GM12865 (cell line): Measurements from ENCODE around the gene C1QTNF4.
A peak's percentile ranks its signal among the peaks of the same experiment; 100 is the strongest.

Experiments
- DNase-seq: peaks from one replicate; pipeline ENCODE4 v3.0.0; 2010; ENCODE audit warnings: low read depth
- H3K4me3 ChIP-seq: 2 replicates; pipeline ENCODE4 v1.5.1; 2011; ENCODE audit warnings: mild to moderate bottlenecking, low read depth, low read length, control low read depth
- TF ChIP-seq, protein P1 (sequence below): IDR thresholded peaks from 2 replicates; pipeline ENCODE4 v1.5.1; 2011; ENCODE audit warnings: low read length, control low read depth, low read depth, inconsistent platforms; ENCODE audit not compliant: insufficient read depth; ENCODE audit errors: missing control alignments

The C1QTNF4 gene

DNA sequence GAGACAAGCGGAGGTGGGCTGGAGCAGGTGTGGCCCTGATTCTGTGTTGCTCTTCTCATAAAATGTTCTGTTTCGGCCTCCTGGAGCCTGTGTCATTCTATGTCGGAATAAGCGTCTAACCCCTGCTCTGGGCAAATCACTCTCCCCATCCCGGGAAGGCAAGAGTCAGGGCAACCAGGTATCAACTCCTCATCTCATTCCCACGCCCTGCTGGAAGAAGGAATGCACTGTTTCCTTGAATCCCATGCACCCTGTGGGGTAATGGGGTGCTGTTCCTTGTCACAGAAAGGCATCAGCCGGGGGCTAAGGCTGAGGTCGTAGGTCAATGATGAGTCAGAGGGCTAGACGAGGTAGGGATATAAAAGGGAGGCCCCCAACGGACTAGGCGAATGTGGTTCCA, 5.1 kb downstream of the C1QTNF4 start:
- TF ChIP-seq, protein P1, sequence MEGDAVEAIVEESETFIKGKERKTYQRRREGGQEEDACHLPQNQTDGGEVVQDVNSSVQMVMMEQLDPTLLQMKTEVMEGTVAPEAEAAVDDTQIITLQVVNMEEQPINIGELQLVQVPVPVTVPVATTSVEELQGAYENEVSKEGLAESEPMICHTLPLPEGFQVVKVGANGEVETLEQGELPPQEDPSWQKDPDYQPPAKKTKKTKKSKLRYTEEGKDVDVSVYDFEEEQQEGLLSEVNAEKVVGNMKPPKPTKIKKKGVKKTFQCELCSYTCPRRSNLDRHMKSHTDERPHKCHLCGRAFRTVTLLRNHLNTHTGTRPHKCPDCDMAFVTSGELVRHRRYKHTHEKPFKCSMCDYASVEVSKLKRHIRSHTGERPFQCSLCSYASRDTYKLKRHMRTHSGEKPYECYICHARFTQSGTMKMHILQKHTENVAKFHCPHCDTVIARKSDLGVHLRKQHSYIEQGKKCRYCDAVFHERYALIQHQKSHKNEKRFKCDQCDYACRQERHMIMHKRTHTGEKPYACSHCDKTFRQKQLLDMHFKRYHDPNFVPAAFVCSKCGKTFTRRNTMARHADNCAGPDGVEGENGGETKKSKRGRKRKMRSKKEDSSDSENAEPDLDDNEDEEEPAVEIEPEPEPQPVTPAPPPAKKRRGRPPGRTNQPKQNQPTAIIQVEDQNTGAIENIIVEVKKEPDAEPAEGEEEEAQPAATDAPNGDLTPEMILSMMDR = no peak
- no peak for DNase-seq
- no peak overlapping the region for H3K4me3 ChIP-seq

DNA sequence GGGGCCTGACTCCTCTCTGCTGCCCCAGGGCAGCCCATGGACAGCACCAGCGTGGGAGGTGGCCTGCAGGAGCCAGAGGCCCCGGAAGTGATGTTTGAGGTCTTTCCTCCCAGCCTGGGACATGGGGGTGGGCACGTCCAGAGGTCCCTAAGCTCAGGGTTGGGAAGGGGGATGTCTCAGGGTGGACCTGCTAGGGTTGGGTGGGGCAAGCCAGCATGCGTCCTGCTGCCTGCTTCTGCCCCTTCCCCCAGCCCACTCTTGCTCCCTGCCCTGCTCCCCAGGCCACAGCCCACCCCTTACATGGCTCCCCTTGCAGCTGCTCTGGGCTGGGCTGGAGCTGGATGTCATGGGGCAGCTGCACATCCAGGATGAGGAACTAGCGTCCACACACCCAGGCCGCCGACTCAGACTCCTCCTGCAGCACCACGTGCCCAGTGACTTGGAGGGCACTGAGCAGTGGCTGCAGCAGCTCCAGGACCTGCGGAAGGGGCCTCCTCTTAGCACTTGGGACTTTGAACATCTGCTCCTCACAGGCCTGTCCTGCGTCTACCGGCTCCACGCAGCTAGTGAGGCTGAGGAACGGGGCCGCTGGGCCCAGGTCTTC, 6.4 kb downstream of the C1QTNF4 start:
- no peak overlapping the region for H3K4me3 ChIP-seq
- DNase-seq = no peak
- TF ChIP-seq, protein P1 = no peak

DNA sequence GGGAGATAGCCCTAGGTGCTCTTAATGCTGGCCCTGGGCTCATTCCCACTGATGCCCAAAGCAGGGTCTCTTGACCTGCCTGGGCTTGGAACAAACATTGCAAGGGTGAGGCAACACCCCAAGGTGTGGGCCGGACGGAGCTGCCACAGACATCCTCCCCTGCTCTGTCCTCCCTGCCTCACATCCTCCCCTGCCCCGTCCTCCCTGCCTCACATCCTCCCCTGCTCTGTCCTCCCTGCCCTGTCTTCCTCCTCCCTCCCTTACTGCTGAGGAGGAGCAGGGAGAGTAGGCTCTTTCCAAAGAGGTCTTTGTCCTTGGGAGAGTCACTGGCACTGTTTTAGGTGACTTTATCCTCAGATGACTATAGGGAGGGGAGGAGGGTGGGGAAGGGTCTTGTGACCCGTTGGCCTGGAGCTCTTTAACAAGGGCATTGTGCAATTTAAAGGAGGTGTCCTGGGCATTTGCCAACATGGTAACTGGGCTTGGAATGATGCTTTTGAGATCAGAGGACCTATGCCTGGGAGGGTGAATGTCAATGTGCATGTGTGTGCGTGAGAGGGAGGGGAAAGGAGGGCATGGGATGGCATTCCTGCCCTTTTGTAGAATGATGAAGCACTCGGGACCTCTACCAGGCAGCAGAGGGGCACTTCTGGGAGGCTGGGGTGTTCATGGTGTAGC, 7.0 kb downstream of the C1QTNF4 start:
- no peak for DNase-seq
- TF ChIP-seq, protein P1 = no peak
- no peak overlapping the region for H3K4me3 ChIP-seq

DNA sequence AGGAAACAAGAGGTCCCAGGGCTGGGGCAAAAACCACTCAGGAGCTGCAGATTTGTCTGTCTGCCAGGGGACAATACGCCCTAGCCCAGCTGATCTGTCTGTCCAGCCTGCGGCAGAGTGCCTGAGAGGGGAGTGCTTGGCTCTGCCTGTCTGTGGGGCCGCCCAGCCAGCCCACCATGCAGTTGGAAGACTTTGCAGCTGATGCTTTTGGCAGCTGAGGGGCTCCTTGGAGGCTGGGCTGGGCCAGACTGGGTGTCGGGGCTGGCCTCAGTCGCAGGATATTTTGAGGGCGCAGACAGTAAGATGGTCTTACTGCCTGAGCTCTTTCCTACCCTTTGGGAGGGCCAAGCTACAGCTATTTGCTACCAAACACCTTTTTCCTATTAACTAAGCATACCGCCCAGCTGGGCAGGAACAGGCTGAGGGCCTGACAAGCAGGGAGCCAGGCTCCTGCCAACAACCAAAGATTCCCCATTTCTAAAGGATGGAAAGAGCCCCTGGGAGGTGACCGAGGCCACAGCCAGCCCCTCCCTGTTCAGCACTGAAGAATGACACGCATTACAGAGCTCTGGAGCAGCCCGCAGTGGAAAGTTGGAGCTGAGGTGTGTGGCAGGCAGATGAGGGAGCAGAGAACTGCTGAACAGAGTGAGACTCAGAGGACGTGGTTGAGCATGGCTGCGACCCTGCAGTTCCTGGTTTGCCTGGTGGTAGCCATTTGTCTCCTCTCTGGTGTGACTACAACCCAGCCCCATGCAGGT, 7.9 kb downstream of the C1QTNF4 start, which contains the start of gene FAM180B:
FAM180B (plus strand) TSS at position 581 of the 758 bp plus-strand sequence; CDS start at position 672, 91 bp downstream.
- no peak for DNase-seq
- H3K4me3 ChIP-seq = no peak within 1 kb of the TSS
- TF ChIP-seq, protein P1 = no peak

DNA sequence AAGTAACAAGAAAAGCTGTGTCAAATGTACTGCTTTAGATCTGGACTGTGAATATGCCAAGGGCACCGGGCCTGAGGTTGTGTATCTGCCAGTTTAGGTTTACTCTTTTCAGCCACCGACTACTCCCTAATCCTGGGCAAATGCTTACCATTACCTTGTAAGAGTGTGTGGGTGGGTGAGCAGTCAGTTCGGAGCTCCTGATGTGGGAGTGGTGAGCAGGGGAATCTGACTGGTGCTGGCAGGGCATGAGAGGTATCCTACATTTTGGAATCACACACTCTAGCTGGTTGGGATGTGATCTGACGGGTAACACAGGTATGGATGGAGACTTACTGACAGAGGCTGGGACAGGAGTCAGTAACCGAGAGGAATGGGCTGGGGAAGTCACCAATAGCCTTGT, 10.4 kb downstream of the C1QTNF4 start:
- no peak overlapping the region for H3K4me3 ChIP-seq
- DNase-seq = no peak
- TF ChIP-seq, protein P1 = no peak

DNA sequence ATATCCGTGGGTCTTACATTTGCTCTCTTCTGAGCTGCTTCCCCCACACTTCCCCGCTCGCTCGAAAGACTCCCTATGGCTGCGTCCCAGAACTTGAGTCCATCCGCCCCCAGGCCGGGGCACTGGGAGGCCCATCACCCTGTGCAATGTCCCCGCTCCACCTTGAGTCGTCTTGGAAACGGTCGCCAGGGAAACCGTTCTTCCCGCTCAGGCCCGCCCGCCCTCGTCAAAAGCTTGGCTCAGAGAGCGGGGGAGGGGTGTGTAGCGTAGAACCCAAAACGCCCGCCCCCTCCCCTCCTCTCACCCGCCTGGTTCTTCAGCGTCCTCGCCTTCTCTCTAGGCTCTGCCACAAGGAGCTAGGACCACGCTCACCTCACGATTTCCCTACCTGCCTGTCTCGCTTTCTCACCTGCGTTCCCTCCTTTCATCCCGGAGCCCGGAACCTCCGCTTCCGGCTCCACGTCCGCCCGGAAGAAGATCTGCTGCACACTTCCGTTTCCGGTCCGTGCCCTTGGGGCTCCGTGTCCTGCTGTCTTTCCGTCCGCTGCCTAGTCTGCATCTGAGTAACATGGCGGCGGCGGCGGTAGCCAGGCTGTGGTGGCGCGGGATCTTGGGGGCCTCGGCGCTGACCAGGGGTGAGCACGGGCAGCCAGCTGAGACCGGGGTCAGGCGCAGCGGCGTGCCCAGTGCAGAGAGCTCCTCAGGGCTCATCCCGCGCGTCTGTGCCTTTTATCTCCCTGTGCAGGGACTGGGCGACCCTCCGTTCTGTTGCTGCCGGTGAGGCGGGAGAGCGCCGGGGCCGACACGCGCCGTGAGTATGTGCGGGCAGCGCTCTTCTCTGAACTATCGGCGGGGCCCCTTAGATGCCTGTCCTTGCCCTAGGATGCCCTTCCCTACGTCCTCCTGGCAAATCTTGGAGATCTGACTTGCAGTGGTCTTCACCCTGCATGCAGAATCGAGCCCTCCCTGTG, 15.4 kb downstream of the C1QTNF4 start, which contains the start of the genes KBTBD4 and NDUFS3:
KBTBD4 (minus strand) TSS at position 447 of the 971 bp plus-strand sequence; CDS start at position 428, 19 bp downstream.
NDUFS3 (plus strand) TSS at position 551 of the 971 bp plus-strand sequence; CDS start at position 569, 18 bp downstream.
- peak within 1 kb of the TSS; percentile 86 for H3K4me3 ChIP-seq
- TF ChIP-seq, protein P1 = no peak
- peak; percentile 94 for DNase-seq
